HepG2 (cell line): ENCODE measurements around the gene MSMB. TPM values are rescaled to one million over a fixed set of nuclear protein-coding genes. Genes with fewer than 3 reads are reported as not detected.
A peak's percentile ranks its signal among the peaks of the same experiment; 100 is the strongest.

Experiments
- ATAC-seq: fragments of 200-7000 bp; cut with Tn5 transposase; 3 replicates; pipeline ENCODE4 v1.9.1; 2020; ENCODE audit warnings: mild to moderate bottlenecking, moderate library complexity
- BruUV-seq: library from RNA; stranded (reverse); fragments of 400-500 nt; replicated peaks from 2 replicates; lab custom pipeline; 2021; lab: Mats Ljungman, UMichigan
- CTCF ChIA-PET: fragments of 300-600 bp; formaldehyde crosslinking; extraction: SDS; loops from one replicate; lab custom pipeline; 2021; ENCODE audit warnings: low total read pairs, inconsistent platforms, low intra/inter-chr PET ratio; lab: Yijun Ruan, JAX
- POLR2A ChIA-PET: fragments of 350-600 bp; sonication (Branson Sonifier 250); formaldehyde crosslinking; loops from one replicate; lab custom pipeline; 2020; ENCODE audit warnings: antibody characterized with exemption, inconsistent platforms; lab: Yijun Ruan, JAX
- DNase-seq: peaks from one replicate; pipeline ENCODE4 v3.0.0-alpha.2; 2015; ENCODE audit warnings: low spot score
- FAIRE-seq: peaks from 3 replicates; lab custom pipeline; 2011; peaks lifted over from hg19 to GRCh38; lab: Jason Lieb, UNC
- H2AFZ ChIP-seq: one replicate; pipeline ENCODE4 v1.6.1; 2011; ENCODE audit warnings: low read length, inconsistent platforms
- H3K27ac ChIP-seq: fragments of 300-600 bp; 3 replicates; pipeline ENCODE4 v1.8.0; 2011; ENCODE audit warnings: mixed run types, mild to moderate bottlenecking, mixed read lengths, low read length, inconsistent platforms; ENCODE audit not compliant: insufficient read depth; ENCODE audit errors: extremely low read length
- H3K27me3 ChIP-seq, 2 experiments: fragments of 200-600 bp in 1 of 2; 2 replicates in 1 of 2; 3 replicates in 1 of 2; pipeline versions ENCODE4 v1.6.0 to v1.8.0; 2011; ENCODE audit warnings: low read length in 2 of 2, mild to moderate bottlenecking in 2 of 2, moderate library complexity in 2 of 2, inconsistent platforms in 1 of 2; ENCODE audit not compliant: insufficient read depth in 2 of 2, control insufficient read depth in 1 of 2
- H3K36me3 ChIP-seq, 2 experiments: fragments of 200-600 bp in 1 of 2; replicated peaks in 1 of 2; 2 replicates in 1 of 2; 3 replicates in 1 of 2; pipeline versions ENCODE4 v1.5.1 to v1.8.0; 2011; ENCODE audit warnings: low read length in 2 of 2, inconsistent platforms in 1 of 2; ENCODE audit not compliant: insufficient read depth in 2 of 2, control insufficient read depth in 1 of 2
- H3K4me1 ChIP-seq: 2 replicates; pipeline ENCODE4 v1.5.1; 2012; ENCODE audit warnings: low read length, inconsistent platforms; ENCODE audit not compliant: insufficient read depth
- H3K4me2 ChIP-seq: 2 replicates; pipeline ENCODE4 v1.6.0; 2011; ENCODE audit warnings: low read depth, low read length, inconsistent platforms
- H3K4me3 ChIP-seq, 3 experiments: fragments of 200-600 bp in 1 of 3; sonication (generic), shearing (Covaris generic) in 1 of 3; replicated peaks in 1 of 3; 2 replicates each; pipeline ENCODE4 v1.5.1; 2011 to 2016; ENCODE audit warnings: low read length in 3 of 3, inconsistent platforms in 2 of 3, low read depth in 2 of 3, mild to moderate bottlenecking in 2 of 3, control low read depth in 1 of 3, mixed read lengths in 1 of 3; ENCODE audit not compliant: insufficient read depth in 1 of 3
- H3K79me2 ChIP-seq: one replicate; pipeline ENCODE4 v1.6.1; 2011; ENCODE audit warnings: low read length, inconsistent platforms; ENCODE audit not compliant: insufficient read depth
- H3K9ac ChIP-seq: 2 replicates; pipeline ENCODE4 v1.6.0; 2011; ENCODE audit warnings: mild to moderate bottlenecking, low read depth, low read length, inconsistent platforms; ENCODE audit not compliant: insufficient read depth
- H3K9me3 ChIP-seq: 2 replicates; pipeline ENCODE4 v1.5.1; 2012; ENCODE audit warnings: mild to moderate bottlenecking, low read length
- H4K20me1 ChIP-seq: 2 replicates; pipeline ENCODE4 v1.6.0; 2011; ENCODE audit warnings: inconsistent platforms, mild to moderate bottlenecking, low read length, moderate library complexity; ENCODE audit not compliant: insufficient read depth
- CHCHD3 ChIP-seq: sonication (generic); formaldehyde crosslinking; IDR thresholded peaks from 2 replicates; pipeline ENCODE4 v1.8.0; 2022; ENCODE audit warnings: mild to moderate bottlenecking, missing genetic modification reagents, moderate library complexity
- FOXK2 ChIP-seq: fragments of 450-650 bp; IDR thresholded peaks from 2 replicates; pipeline ENCODE4 v1.6.1; 2016
- KAT7 ChIP-seq: IDR thresholded peaks from 2 replicates; pipeline ENCODE4 v1.6.1; 2018; ENCODE audit warnings: borderline replicate concordance, missing compliant biosample characterization
- MAFG ChIP-seq: sonication (generic); formaldehyde crosslinking; IDR thresholded peaks from 2 replicates; pipeline ENCODE4 v1.5.1; 2020; ENCODE audit warnings: mild to moderate bottlenecking, missing genetic modification reagents
- MBNL3 ChIP-seq: fragments of 250-450 bp; sonication (Bioruptor Pico); conservative IDR thresholded peaks from 2 replicates; pipeline ENCODE4 v1.8.0; 2022; ENCODE audit warnings: mild to moderate bottlenecking, inconsistent platforms
- NFKBIZ ChIP-seq: IDR thresholded peaks from 2 replicates; pipeline ENCODE4 v1.6.1; 2018; ENCODE audit warnings: missing genetic modification reagents, missing compliant biosample characterization
- NPAS2 ChIP-seq: sonication (generic); formaldehyde crosslinking; IDR thresholded peaks from 2 replicates; pipeline ENCODE4 v1.8.0; 2022; ENCODE audit warnings: mild to moderate bottlenecking, missing genetic modification reagents, borderline replicate concordance
- PAWR ChIP-seq: sonication (generic); formaldehyde crosslinking; IDR thresholded peaks from 2 replicates; pipeline ENCODE4 v1.4.0; 2020; ENCODE audit warnings: missing genetic modification reagents, mild to moderate bottlenecking, borderline replicate concordance
- RBFOX2 ChIP-seq: fragments of 200-400 bp; formaldehyde crosslinking; IDR thresholded peaks from 2 replicates; pipeline ENCODE4 v1.6.1; 2017; ENCODE audit warnings: low read depth, mild to moderate bottlenecking, low read length
- RBM22 ChIP-seq: fragments of 200-400 bp; formaldehyde crosslinking; optimal IDR thresholded peaks from 2 replicates; pipeline ENCODE3; 2017; ENCODE audit warnings: mild to moderate bottlenecking, low read length, moderate library complexity
- RFX5 ChIP-seq: IDR thresholded peaks from 2 replicates; pipeline ENCODE4 v1.6.1; 2011; ENCODE audit warnings: low read depth, low read length, improper control_type of control experiment
- TCF7L2 ChIP-seq: IDR thresholded peaks from 2 replicates; pipeline ENCODE4 v1.6.1; 2011; ENCODE audit warnings: mild to moderate bottlenecking, low read depth, low read length, moderate library complexity
- ZBTB21 ChIP-seq: sonication (generic); formaldehyde crosslinking; IDR thresholded peaks from 2 replicates; pipeline ENCODE4 v1.4.0; 2020; ENCODE audit warnings: missing genetic modification reagents
- ZFP41 ChIP-seq: sonication (generic); formaldehyde crosslinking; IDR thresholded peaks from 2 replicates; pipeline ENCODE4 v1.4.0; 2020; ENCODE audit warnings: mild to moderate bottlenecking, missing genetic modification reagents, borderline replicate concordance
- ZNF143 ChIP-seq: sonication (generic); formaldehyde crosslinking; IDR thresholded peaks from 2 replicates; pipeline ENCODE4 v1.4.0; 2020; ENCODE audit warnings: missing genetic modification reagents
- ZNF260 ChIP-seq: sonication (generic); formaldehyde crosslinking; IDR thresholded peaks from 2 replicates; pipeline ENCODE4 v1.4.0; 2020; ENCODE audit warnings: missing genetic modification reagents, low read depth, mild to moderate bottlenecking, borderline replicate concordance
- ZNF337 ChIP-seq: sonication (generic); formaldehyde crosslinking; IDR thresholded peaks from 2 replicates; pipeline ENCODE4 v1.5.1; 2020; ENCODE audit warnings: missing genetic modification reagents, low read depth, mild to moderate bottlenecking, borderline replicate concordance
- ZNF567 ChIP-seq: sonication (generic); formaldehyde crosslinking; IDR thresholded peaks from 2 replicates; pipeline ENCODE4 v1.8.1; 2023; ENCODE audit warnings: mild to moderate bottlenecking, missing genetic modification reagents, borderline replicate concordance
- ZNF572 ChIP-seq: sonication (generic); formaldehyde crosslinking; IDR thresholded peaks from 2 replicates; pipeline ENCODE4 v1.5.1; 2020; ENCODE audit warnings: mild to moderate bottlenecking, missing genetic modification reagents
- ZNF615 ChIP-seq: sonication (generic); formaldehyde crosslinking; IDR thresholded peaks from 2 replicates; pipeline ENCODE4 v1.5.0; 2020; ENCODE audit warnings: mild to moderate bottlenecking, missing genetic modification reagents, borderline replicate concordance
- ZNF629 ChIP-seq: sonication (generic); formaldehyde crosslinking; conservative IDR thresholded peaks from 2 replicates; pipeline ENCODE4 v1.5.0; 2020; ENCODE audit warnings: missing genetic modification reagents
- WGBS: methylation state at CpG from one replicate; pipeline ENCODE4 v1.1.6; 2017; ENCODE audit warnings: low lambda C conversion rate; 5-methylcytosine and 5-hydroxymethylcytosine counted together
- in situ Hi-C: cut with HindIII; loops from 2 replicates; pipeline ENCODE4 v1.10.0; 2017; ENCODE audit warnings: low pct_unique_long_range_greater_than_20kb; ENCODE audit not compliant: extremely low pct_ligation_motif_present
- intact Hi-C: fragments of 100-400 bp; cut with micrococcal nuclease; formaldehyde crosslinking; loops from one replicate; pipeline ENCODE4 v1.10.0; 2022; ENCODE audit not compliant: unreplicated experiment
- polyA plus RNA-seq, 8 experiments: library from polyadenylated mRNA; depleted of rRNA in 3 of 8; stranded (reverse) in 7 of 8; unstranded in 1 of 8; fragments of >200 nt; fragmentation: Illumina TruSeq in 4 of 8; extraction: Trizol in 4 of 8; gene quantifications; 2 replicates each; pipeline versions ENCODE4 v1.2.1 to v1.2.3, GENCODE V29; 2011 to 2016; ENCODE audit warnings: low read depth in 4 of 8, missing spikeins in 1 of 8, mixed read lengths in 1 of 8; ENCODE audit not compliant: insufficient read depth in 1 of 8
- total RNA-seq, 5 experiments: library from RNA; depleted of rRNA; stranded (reverse); fragments of >200 nt; fragmentation: Illumina TruSeq; extraction: Trizol; gene quantifications; 2 replicates each; pipeline ENCODE4 v1.2.3, GENCODE V29; 2016; ENCODE audit warnings: low read depth in 1 of 5
- TF ChIP-seq, protein P1 (sequence below): sonication (generic); formaldehyde crosslinking; IDR thresholded peaks from 2 replicates; pipeline ENCODE4 v1.8.1; 2023; ENCODE audit warnings: mild to moderate bottlenecking, missing genetic modification reagents, borderline replicate concordance
- TF ChIP-seq, protein P2 (sequence below): sonication (generic); formaldehyde crosslinking; IDR thresholded peaks from 2 replicates; pipeline ENCODE4 v1.9.0; 2022; ENCODE audit warnings: low read depth, missing genetic modification reagents
- TF ChIP-seq, protein P3 (sequence below): IDR thresholded peaks from 2 replicates; pipeline ENCODE4 v1.6.1; 2012; ENCODE audit warnings: inconsistent platforms

Gene MSMB
- total and polyA plus RNA-seq, 2 of the 13 experiments (the other 11 are each of a cell fraction or from before 2014, with no cell fraction given) = 0.84 TPM; not detected in 1

DNA sequence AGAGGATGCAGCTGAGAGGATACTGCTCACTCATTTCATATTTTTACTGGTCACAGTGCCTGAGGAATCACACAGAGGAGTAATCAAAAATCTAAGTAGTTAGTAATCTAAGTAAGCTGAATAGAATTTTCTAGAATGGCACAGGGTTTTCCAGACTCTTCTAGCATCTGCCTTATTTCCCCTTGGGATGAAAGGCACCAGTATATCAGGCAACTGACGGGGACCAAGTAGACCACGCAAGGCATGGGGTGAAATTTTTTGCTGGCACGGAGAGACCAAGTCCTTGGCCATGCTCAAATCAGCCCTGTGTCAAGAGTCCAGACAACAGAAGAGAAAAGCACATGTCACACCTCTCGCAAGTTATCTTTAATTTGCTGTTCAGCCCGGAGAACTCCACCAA is 29.9 kb downstream of the MSMB start (continued):
- no peak for TF ChIP-seq ZFP41 (CRISPR knock-in tag)
- TF ChIP-seq RFX5 = no peak
- TF ChIP-seq TCF7L2 = no peak
- TF ChIP-seq NPAS2 (CRISPR knock-in tag) = no peak
- peak; percentile 68 for TF ChIP-seq RBM22
- no peak for TF ChIP-seq CHCHD3 (CRISPR knock-in tag)
- TF ChIP-seq, protein P1, sequence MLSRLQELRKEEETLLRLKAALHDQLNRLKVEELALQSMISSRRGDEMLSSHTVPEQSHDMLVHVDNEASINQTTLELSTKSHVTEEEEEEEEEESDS (CRISPR knock-in tag) = no peak
- TF ChIP-seq PAWR (CRISPR knock-in tag) = no peak
- TF ChIP-seq ZNF337 (CRISPR knock-in tag) = no peak
- TF ChIP-seq MAFG (CRISPR knock-in tag) = no peak
- no peak for TF ChIP-seq ZBTB21 (CRISPR knock-in tag)
- TF ChIP-seq ZNF567 (CRISPR knock-in tag) = no peak

DNA sequence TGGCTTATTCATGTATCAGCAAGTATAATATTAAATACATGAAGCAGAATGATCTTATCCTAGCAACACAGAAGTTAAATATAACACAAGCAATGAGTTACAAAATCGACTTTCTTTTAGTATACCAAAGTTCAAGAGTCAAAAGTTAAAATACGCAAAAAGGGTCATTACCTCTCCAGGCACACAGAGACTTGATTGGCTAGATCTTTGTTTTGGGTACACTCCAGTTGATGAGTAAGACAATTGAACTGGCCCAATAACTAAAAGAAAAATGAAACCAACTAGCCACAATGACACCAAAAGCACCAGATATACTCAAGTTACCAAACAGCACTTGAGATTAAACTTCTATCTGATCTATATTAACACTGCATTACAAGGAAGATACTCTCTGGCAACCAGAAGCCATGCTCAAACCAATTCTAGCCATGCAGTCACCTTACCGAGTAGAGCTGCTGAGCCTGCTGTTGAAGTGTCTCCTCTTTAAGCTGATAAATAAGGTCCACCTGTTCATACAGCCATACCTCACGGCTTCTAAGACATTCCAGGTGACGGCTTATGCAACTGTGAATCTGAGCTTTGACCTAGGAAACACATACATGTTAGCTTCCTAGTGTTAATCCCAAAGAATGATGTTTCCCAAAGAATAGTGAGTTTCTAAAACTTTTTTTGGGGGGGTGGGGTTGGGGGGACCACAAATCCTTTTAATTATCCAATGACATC is 31.2 kb downstream of the MSMB start:
- Histone ChIP-seq H3K27ac (peak overlapping the region; percentile 31), H3K4me2 (no peak overlapping the region), H4K20me1 (peaks cover 87% of the 10 kb centered on the region), H3K4me3 (no peak overlapping the region), H2AFZ (no peak overlapping the region), H3K79me2 (peaks cover 82% of the 10 kb centered on the region), H3K9ac (no peak overlapping the region), H3K9me3 (no peaks in the 10 kb centered on the region), H3K27me3 (no peaks in the 10 kb centered on the region), H3K4me1 (peaks cover 58% of the 10 kb centered on the region), H3K36me3 (peaks cover 29 to 87% of the 10 kb centered on the region in 2 experiments)
- intact Hi-C loops (no loop called here), in situ Hi-C loops (no loop called here)
- ATAC-seq (no peak; the same call in 2 of the 3 replicates), DNase-seq (no peak), FAIRE-seq (no peak)
- 76% methylated on average over 5 of the region's 5 CpGs for WGBS
- ChIA-PET POLR2A (interaction anchor here (1.0 to 1.2 kb wide), 3 partner anchors 9 to 13 kb away, joined by 3 to 5 read pairs (median 4); no protein-coding TSS in a partner anchor), CTCF (no interaction called here)
- BruUV-seq = no TSS peak
- TF ChIP-seq, protein P2, sequence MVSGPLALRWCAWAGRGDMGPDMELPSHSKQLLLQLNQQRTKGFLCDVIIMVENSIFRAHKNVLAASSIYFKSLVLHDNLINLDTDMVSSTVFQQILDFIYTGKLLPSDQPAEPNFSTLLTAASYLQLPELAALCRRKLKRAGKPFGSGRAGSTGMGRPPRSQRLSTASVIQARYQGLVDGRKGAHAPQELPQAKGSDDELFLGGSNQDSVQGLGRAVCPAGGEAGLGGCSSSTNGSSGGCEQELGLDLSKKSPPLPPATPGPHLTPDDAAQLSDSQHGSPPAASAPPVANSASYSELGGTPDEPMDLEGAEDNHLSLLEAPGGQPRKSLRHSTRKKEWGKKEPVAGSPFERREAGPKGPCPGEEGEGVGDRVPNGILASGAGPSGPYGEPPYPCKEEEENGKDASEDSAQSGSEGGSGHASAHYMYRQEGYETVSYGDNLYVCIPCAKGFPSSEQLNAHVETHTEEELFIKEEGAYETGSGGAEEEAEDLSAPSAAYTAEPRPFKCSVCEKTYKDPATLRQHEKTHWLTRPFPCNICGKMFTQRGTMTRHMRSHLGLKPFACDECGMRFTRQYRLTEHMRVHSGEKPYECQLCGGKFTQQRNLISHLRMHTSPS (CRISPR knock-in tag) = no peak
- no peak for TF ChIP-seq NFKBIZ (CRISPR knock-in tag)
- no peak for TF ChIP-seq KAT7
- TF ChIP-seq ZNF615 = no peak
- peak; percentile 83 for TF ChIP-seq RBM22
- TF ChIP-seq ZNF260 (CRISPR knock-in tag) = no peak
- TF ChIP-seq, protein P3, sequence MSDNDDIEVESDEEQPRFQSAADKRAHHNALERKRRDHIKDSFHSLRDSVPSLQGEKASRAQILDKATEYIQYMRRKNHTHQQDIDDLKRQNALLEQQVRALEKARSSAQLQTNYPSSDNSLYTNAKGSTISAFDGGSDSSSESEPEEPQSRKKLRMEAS = no peak
- no peak for TF ChIP-seq FOXK2
- no peak for TF ChIP-seq ZNF143 (CRISPR knock-in tag)
- TF ChIP-seq ZNF572 (CRISPR knock-in tag) = no peak
- no peak for TF ChIP-seq MBNL3 (CRISPR knock-in tag)
- TF ChIP-seq RBFOX2 = peak; percentile 47; the same call in 1 of the 2 replicates
- TF ChIP-seq ZNF629 = 0 out of 2 replicates have a peak, but pooled peaks have one; percentile 11
